GM19238 (cell line): Measurements from ENCODE around the gene TREX2.

Source experiments
- DNase-seq: peaks from one replicate; pipeline ENCODE4 v3.0.0; 2011; ENCODE audit warnings: low spot score; ENCODE audit not compliant: insufficient read length

Gene TREX2

GRCh38 chrX:153456161-153456560 lies 10.3 kb upstream of the TREX2 start:
- no peak for DNase-seq

- no peak for DNase-seq
These were observed 9.7 kb upstream of the TREX2 start for GRCh38 chrX:153455571-153455970.

GRCh38 chrX:153454901-153455550 lies 9.2 kb upstream of the TREX2 start:
- DNase-seq: no peak

- no peak for DNase-seq
These were observed 5.1 kb upstream of the TREX2 start for GRCh38 chrX:153450949-153451277.

GRCh38 chrX:153450114-153450948 lies 4.5 kb upstream of the TREX2 start:
- no peak for DNase-seq

- no peak for DNase-seq
These were observed 3.7 kb upstream of the TREX2 start for GRCh38 chrX:153449368-153450113.

GRCh38 chrX:153448556-153449367 lies 2.9 kb upstream of the TREX2 start:
- DNase-seq: no peak

- DNase-seq: no peak
These were observed 1.7 kb upstream of the TREX2 start for GRCh38 chrX:153447581-153447960.

- no peak for DNase-seq
These were observed 1.2 kb upstream of the TREX2 start for GRCh38 chrX:153446950-153447580.

- no peak for DNase-seq
These were observed 730 bp upstream of the TREX2 start for GRCh38 chrX:153446636-153446936.

- DNase-seq: no peak
These were observed 575 bp downstream of the TREX2 start for GRCh38 chrX:153445106-153445855.

GRCh38 chrX:153444333-153445011 lies 1.4 kb downstream of the TREX2 start:
- DNase-seq: no peak

- no peak for DNase-seq
These were observed 2.2 kb downstream of the TREX2 start for GRCh38 chrX:153443476-153444332.

- no peak for DNase-seq
These were observed 3.4 kb downstream of the TREX2 start for GRCh38 chrX:153442463-153442862.

- no peak for DNase-seq
These were observed 3.9 kb downstream of the TREX2 start for GRCh38 chrX:153441981-153442380.

- DNase-seq: no peak
These were observed 4.6 kb downstream of the TREX2 start for GRCh38 chrX:153441296-153441695.

- DNase-seq: no peak
These were observed 5.2 kb downstream of the TREX2 start for GRCh38 chrX:153440556-153441135.

GRCh38 chrX:153439977-153440376 lies 5.9 kb downstream of the TREX2 start:
- DNase-seq: no peak

GRCh38 chrX:153438532-153438931 lies 7.3 kb downstream of the TREX2 start:
- no peak for DNase-seq
